Measurements from ENCODE around the gene ATP10D.

Gene ATP10D

DNA sequence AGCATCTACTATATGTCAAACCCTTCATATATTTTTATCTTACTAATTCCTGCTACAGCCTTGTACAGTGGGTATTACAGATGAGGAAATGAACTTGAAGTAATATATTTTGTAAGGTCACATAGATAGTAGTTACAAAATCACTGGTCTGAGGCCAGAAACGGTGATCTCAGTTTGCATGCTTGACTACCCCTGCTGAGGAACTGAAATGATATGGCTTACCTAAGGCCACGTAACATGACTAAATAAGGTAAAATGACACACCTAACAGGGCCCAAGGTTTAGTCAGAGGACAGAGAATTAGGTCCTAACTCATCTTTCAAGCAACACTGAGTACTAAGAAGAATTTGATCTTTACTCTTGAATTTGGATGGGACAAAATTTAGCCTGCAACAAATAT is 20.1 kb upstream of the ATP10D start:
- Histone ChIP-seq H3K9me2 (ENCODE audit: low read depth, low read length) (no peaks in the 10 kb centered on the region), H3F3A (ENCODE audit: insufficient read depth, low read length) (no peaks in the 10 kb centered on the region), H3K4me3 (ENCODE audit: low read depth, low read length, poor library complexity, severe bottlenecking) (no peak overlapping the region), H3K36me3 (ENCODE audit: insufficient read depth, low read length) (peaks cover under 1% of the 10 kb centered on the region; the same call in 1 of the 2 replicates), H3K9ac (ENCODE audit: low read length) (no peak overlapping the region), H3K27me3 (ENCODE audit: insufficient read depth, low read length) (no peaks in the 10 kb centered on the region), H3K4me2 (ENCODE audit: low read length) (no peak overlapping the region), H3K4me1 (ENCODE audit: insufficient read depth, low read length, severe bottlenecking) (peaks cover 35% of the 10 kb centered on the region), H4K20me1 (ENCODE audit: insufficient read depth, low read length) (no peaks in the 10 kb centered on the region), H2AFZ (ENCODE audit: low read length) (no peak overlapping the region), H3K79me2 (ENCODE audit: insufficient read depth, low read length) (no peaks in the 10 kb centered on the region), H3K27ac (ENCODE audit: low read depth, low read length, poor library complexity, severe bottlenecking) (peak overlapping the region; percentile 75), H3K9me3 (ENCODE audit: low read length) (no peaks in the 10 kb centered on the region)
- TF ChIP-seq EZH2 (IDR thresholded peaks at IDR 0.05; ENCODE audit: borderline replicate concordance, low read length): no peak
- TF ChIP-seq, protein P1, sequence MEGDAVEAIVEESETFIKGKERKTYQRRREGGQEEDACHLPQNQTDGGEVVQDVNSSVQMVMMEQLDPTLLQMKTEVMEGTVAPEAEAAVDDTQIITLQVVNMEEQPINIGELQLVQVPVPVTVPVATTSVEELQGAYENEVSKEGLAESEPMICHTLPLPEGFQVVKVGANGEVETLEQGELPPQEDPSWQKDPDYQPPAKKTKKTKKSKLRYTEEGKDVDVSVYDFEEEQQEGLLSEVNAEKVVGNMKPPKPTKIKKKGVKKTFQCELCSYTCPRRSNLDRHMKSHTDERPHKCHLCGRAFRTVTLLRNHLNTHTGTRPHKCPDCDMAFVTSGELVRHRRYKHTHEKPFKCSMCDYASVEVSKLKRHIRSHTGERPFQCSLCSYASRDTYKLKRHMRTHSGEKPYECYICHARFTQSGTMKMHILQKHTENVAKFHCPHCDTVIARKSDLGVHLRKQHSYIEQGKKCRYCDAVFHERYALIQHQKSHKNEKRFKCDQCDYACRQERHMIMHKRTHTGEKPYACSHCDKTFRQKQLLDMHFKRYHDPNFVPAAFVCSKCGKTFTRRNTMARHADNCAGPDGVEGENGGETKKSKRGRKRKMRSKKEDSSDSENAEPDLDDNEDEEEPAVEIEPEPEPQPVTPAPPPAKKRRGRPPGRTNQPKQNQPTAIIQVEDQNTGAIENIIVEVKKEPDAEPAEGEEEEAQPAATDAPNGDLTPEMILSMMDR (IDR thresholded peaks at IDR 0.05; ENCODE audit: low read length): no peak

DNA sequence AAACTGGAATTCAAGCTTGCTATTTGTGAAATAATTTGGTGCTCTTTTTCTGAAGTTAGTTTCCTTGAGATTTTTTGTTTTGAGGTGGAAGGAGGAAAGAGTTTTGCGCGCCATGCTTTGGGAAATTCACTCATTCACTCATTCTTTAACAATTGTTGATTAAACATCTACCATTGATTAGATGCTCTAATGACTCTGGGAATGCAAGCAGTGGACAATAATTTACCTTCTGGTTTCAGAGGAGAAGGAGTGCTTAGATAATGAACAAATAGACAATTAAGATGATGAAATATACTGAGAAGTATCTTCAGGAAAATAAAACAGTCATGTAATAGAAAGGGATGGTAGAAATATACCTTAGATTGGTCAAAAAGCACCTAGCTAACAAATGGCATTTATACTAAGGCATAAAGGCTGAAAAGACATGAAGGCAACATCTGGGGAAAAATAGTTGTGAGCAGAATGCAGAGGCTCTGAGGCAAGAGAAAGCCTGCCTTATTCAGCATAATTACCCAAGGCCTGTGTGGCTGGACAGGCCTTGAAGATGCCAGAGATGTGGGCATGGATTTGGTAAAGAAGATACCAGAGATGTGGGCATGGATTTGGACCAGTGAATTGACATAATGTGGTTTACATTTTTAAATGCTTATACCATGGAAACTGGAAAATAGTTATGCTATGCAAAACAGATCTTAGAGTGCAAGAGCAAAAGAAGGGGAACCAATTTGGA is 18.9 kb upstream of the ATP10D start:
- TF ChIP-seq, protein P1 (IDR thresholded peaks at IDR 0.05; ENCODE audit: low read length): no peak
- no peak for TF ChIP-seq EZH2 (IDR thresholded peaks at IDR 0.05; ENCODE audit: borderline replicate concordance, low read length)
- no peak overlapping the region for H3K4me2 ChIP-seq (ENCODE audit: low read length)

DNA sequence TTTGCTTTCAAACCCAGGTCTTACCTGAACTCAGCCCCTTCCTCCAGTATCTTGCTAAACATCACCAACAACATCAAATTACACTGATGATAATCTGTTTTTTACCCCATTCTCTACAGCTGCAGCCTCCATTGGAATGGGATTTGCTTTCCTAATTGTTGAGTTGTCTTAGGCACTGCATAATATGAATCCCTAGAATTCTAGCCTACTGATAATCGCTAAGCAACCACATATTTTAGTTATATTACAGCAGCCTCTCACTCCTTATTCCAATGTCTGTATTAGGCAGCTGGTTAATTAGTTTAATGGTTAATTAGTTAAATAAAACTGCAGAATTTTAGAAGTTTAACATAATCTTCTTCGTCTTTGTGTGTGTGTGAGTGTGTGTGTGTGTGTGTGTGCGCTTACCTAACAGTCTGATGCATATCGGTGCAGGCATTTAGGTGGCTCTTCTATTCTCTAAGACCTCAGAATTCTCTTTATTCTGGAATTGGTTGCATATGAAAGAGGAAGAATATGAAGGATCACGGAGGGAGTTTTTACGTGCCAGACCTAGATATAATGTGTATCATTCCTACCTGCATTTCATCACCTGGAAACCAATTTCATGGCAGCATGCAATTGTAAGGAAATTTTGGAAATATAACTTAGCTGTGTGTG is 16.2 kb upstream of the ATP10D start:
- H3K36me3 ChIP-seq (ENCODE audit: insufficient read depth, low read length): no peaks in the 10 kb centered on the region
- no peak overlapping the region for H3K4me2 ChIP-seq (ENCODE audit: low read length)
- no peaks in the 10 kb centered on the region for H4K20me1 ChIP-seq (ENCODE audit: insufficient read depth, low read length)
- H3K27ac ChIP-seq (ENCODE audit: low read depth, low read length, poor library complexity, severe bottlenecking): no peak overlapping the region
- H3K4me3 ChIP-seq (ENCODE audit: low read depth, low read length, poor library complexity, severe bottlenecking): no peak overlapping the region
- no peaks in the 10 kb centered on the region for H3K9me3 ChIP-seq (ENCODE audit: low read length)
- peaks cover 19% of the 10 kb centered on the region for H3K4me1 ChIP-seq (ENCODE audit: insufficient read depth, low read length, severe bottlenecking)
- no peaks in the 10 kb centered on the region for H3K79me2 ChIP-seq (ENCODE audit: insufficient read depth, low read length)
- no peaks in the 10 kb centered on the region for H3F3A ChIP-seq (ENCODE audit: insufficient read depth, low read length)
- H2AFZ ChIP-seq (ENCODE audit: low read length): no peak overlapping the region
- no peaks in the 10 kb centered on the region for H3K27me3 ChIP-seq (ENCODE audit: insufficient read depth, low read length)
- no peaks in the 10 kb centered on the region for H3K9me2 ChIP-seq (ENCODE audit: low read depth, low read length)
- TF ChIP-seq, protein P1 (IDR thresholded peaks at IDR 0.05; ENCODE audit: low read length): no peak
- no peak for TF ChIP-seq EZH2 (IDR thresholded peaks at IDR 0.05; ENCODE audit: borderline replicate concordance, low read length)
- no peak overlapping the region for H3K9ac ChIP-seq (ENCODE audit: low read length)

More for the DNA sequence above, 18.9 kb upstream of the ATP10D start:
- H3K9me2 ChIP-seq (ENCODE audit: low read depth, low read length): no peaks in the 10 kb centered on the region
- no peaks in the 10 kb centered on the region for H4K20me1 ChIP-seq (ENCODE audit: insufficient read depth, low read length)
- no peak overlapping the region for H3K4me3 ChIP-seq (ENCODE audit: low read depth, low read length, poor library complexity, severe bottlenecking)
- no peak overlapping the region for H3K9ac ChIP-seq (ENCODE audit: low read length)
- H2AFZ ChIP-seq (ENCODE audit: low read length): no peak overlapping the region
- H3K9me3 ChIP-seq (ENCODE audit: low read length): no peaks in the 10 kb centered on the region
- no peaks in the 10 kb centered on the region for H3K79me2 ChIP-seq (ENCODE audit: insufficient read depth, low read length)
- H3K27me3 ChIP-seq (ENCODE audit: insufficient read depth, low read length): no peaks in the 10 kb centered on the region
- H3K4me1 ChIP-seq (ENCODE audit: insufficient read depth, low read length, severe bottlenecking): peaks cover 35% of the 10 kb centered on the region
- no peaks in the 10 kb centered on the region for H3K36me3 ChIP-seq (ENCODE audit: insufficient read depth, low read length)
- H3F3A ChIP-seq (ENCODE audit: insufficient read depth, low read length): no peaks in the 10 kb centered on the region
- peak overlapping the region; percentile 75 for H3K27ac ChIP-seq (ENCODE audit: low read depth, low read length, poor library complexity, severe bottlenecking)

Data from OCI-LY1 (cell line).